Mammary epithelial cell (primary cell): ENCODE measurements around the gene PFN2.

Experiments
- EZH2 ChIP-seq: IDR thresholded peaks from 2 replicates; pipeline ENCODE4 v1.6.1; 2012; ENCODE audit warnings: low read length, inconsistent platforms, borderline replicate concordance
- TF ChIP-seq, protein P1 (sequence below), 2 donors: IDR thresholded peaks in 1 of 2; conservative IDR thresholded peaks in 1 of 2; 2 replicates each; pipeline ENCODE4 v1.5.1; 2011 to 2012; ENCODE audit warnings: inconsistent platforms in 2 of 2, low read length in 2 of 2, mild to moderate bottlenecking in 2 of 2, control low read depth in 1 of 2, low read depth in 1 of 2; ENCODE audit not compliant: insufficient read depth in 1 of 2; ENCODE audit errors: extremely low read depth in 1 of 2

DNA sequence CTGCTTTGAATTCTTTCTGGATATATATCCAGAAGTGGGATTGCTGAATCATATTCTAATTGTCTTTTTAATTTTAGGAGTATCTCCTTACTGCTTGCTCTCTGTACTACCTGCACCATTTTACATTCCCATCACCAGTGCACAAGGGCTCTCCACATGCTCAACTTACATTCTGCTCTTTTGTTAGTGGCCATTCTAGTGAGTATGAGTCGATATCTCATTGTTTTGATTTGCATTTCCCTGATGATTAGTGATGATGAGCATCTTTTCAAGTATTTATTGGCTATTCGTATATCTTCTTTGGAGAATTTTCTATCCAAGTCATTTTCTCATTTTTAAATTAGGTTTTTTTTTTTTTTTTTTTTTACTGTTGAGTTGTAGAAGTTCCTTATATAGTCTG is 29.5 kb downstream of the PFN2 start:
- TF ChIP-seq, protein P1, sequence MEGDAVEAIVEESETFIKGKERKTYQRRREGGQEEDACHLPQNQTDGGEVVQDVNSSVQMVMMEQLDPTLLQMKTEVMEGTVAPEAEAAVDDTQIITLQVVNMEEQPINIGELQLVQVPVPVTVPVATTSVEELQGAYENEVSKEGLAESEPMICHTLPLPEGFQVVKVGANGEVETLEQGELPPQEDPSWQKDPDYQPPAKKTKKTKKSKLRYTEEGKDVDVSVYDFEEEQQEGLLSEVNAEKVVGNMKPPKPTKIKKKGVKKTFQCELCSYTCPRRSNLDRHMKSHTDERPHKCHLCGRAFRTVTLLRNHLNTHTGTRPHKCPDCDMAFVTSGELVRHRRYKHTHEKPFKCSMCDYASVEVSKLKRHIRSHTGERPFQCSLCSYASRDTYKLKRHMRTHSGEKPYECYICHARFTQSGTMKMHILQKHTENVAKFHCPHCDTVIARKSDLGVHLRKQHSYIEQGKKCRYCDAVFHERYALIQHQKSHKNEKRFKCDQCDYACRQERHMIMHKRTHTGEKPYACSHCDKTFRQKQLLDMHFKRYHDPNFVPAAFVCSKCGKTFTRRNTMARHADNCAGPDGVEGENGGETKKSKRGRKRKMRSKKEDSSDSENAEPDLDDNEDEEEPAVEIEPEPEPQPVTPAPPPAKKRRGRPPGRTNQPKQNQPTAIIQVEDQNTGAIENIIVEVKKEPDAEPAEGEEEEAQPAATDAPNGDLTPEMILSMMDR (conservative IDR thresholded peaks at IDR 0.05 in 1 of 2, IDR thresholded peaks at IDR 0.05 in 1 of 2; ENCODE audit: extremely low read depth in 1 of 2, insufficient read depth in 1 of 2, low read depth in 1 of 2, low read length in 2 of 2) = no peak
- TF ChIP-seq EZH2 = no peak
